NCI-H774 (cell line): Measurements from ENCODE around the gene FIGN.

Experiments used
- DNase-seq: peaks from one replicate; lab custom pipeline; 2025; lab: John Stamatoyannopoulos, UW

Gene FIGN

DNA sequence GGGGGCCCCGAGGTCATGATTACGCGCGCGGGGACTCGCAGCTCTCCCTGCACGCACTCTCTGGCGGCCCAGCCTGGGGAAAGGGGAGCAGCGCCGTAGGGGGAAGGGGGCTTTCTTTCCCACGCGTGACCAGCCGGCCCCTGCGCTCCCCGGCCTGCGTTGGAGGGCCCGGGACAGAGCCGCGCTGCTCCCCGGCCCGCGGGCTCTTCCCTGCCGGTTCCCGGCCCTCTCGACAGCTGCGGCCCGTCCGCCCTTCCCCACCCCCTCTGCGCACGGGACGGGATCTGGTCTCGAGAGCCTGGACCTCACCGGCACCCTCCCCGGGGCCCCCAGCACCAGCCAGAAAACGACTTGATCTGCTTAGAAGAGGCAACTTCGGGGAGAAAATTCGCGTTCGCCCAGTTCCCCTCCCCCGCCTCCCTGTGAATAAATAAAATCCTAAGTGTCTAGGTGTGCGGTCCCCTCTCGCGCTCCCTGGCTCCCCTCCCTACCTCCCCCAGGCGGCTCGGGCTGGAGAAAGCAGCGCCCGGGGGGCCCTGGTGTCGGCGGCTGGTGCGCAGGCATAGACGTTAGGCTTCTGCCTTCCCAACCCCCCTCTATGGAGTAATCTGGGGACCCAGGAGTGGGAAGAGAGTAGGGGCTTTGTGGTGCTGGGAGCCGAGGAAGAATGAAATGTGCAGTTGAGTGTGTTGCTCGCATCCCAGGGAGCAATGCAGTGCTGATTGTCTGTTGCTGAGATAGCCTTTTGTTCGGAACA is 803 bp upstream of the FIGN start:
- DNase-seq: peak; percentile 27

DNA sequence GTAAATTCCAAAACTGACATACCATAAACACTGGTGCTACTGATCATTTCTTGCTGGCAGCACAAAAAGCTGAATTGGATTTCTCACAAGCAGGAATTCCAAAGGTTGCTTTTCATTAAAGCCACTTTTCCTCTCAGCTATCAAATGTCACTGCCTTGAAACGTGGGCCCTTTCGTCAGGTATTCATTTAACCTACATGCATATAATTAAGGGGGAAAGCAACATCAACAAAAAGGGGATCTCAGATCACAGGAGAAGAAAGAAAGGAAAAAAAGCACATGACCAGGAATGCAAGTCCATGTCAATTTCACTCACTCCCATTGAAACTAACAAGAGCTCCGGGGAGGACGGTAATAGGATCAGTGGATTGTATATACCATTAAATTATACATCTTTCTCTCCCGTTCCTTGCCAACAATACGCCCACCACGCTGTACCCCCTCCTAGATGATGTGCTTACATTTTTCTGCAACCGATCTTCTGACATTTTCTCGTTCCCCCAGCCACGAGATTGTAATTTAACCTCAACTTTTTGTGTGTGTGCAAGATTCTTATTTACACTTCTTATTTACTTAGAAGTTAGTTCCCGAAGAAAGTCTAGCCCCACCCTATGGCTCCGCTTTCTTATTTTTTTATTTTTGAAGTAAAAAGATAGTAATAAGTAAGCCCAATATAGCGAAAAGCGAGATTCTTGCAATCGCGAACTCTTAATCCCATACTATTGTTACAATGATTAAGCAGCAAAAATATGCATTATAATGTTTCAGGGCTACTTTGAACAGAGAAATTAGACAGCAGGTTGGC is 725 bp downstream of the FIGN start:
- DNase-seq: no peak

DNA sequence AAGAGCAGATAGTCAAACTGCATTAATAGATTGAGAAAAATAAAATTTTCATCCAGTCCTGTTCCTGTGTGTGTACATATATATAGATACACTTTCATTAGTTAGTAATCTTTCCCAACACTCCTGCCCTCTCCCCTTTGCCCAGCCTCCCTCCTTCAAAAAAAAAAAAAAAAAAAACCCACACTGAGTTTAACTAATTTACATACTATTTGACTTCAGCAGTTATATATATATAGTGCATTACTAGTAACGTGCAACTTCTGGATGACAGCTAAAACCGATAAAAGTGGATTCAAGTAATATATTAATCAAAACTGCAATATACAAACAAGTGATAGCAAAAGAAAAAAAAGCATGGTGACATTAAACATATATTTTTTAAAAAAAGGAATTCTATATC is 1.4 kb downstream of the FIGN start:
- no peak for DNase-seq

DNA sequence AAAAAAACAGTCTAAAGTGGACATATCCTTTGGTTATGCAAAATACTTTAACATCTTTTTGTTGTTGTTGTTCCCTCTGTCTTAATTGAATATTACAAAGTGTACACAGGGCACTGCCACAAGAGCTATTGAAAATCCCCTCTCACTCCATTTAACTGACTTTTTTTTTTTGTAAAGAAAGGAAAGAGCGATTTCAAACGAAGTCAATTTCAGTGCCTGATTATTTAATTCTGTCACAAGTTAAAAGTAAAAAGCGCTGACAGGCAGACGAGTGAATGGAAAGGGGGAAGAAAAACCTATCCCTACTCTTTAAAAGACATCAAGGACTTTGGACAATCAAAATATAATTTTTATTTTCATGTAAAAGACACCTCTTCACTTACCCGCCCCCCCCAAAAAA is 1.9 kb downstream of the FIGN start:
- DNase-seq: no peak

DNA sequence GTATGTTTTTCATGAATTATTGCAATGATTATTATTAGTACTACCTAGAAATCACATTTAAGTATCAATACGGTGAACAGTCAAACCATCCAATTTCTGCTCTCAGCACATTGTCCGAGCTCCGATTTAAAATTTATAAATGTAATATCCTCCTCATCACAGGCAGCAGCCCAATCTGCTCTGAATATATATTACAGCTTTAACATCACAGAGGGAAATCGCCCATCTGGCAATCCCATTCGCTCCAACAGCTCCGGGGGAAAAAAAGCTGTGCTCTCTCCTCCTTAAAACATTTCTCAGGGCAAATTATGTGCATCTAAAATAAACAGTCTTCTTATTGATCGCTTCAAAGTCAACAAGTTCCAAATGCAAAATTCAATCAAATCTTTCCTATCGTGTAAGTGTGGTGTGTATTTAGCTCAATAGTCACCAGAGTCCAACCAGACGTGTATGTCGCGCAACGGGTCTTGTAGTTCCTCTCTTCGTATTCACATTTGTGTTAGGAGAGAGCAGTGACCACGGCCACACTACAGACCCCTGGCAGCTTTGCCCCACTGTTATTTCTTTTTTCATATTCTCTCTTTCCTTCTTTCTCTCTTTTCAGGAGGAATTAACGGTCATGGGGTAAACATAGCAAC is 2.4 kb downstream of the FIGN start:
- peak; percentile 33 for DNase-seq

DNA sequence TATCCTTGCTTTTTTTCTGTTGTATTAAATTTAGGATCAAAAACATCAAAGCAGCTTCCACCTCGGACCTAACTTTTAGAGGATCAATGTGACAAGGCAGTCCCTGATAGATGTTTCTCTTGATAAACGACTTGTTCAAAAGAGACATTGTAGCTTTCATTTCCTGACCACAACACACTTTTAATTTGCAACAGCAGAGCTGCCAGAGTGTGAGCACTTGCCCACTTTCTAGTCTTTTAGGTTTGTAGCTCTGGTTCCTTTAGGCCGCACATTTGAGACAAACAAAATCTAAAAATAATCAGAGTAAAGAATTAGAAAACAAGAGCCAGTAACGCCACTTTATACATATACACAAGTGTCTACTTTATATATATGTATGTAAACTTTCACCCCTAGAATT is 3.1 kb downstream of the FIGN start:
- no peak for DNase-seq

DNA sequence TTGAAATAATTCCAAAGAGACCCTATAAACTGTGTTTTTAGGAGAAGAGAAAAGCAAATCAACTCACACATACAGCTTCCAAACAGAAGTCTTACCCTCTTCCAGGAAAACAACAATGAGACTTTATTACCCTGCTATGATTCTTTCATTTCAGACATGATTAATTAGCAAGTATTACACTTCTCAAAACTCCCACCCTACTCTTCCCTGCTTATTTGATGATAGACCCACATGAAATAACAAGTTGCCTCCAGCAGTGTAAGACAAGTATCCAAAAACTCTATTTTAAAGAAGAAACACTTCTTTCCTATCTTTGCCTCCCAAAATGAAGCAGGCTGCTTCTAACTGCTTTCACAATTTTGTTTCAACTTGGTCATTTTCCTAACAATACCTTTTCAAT is 4.1 kb downstream of the FIGN start:
- no peak for DNase-seq

DNA sequence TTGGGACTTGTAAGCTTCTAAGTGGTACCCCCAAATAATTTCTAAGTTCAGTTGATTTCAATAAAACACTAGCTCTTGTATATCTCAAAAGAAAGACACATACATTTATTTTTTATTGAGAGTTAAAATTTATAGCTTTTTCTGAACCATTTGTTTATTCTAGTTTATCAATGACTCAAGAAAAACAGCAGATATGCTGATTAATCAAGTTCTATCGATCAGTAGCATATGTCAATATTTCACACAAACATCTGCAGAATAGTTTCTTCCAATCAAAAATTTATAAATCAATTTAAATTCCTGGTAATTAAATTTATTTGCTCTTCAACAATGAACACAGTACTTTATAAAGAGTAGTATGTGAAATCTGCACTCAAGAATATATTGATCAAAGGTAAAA is 5.3 kb downstream of the FIGN start:
- no peak for DNase-seq

DNA sequence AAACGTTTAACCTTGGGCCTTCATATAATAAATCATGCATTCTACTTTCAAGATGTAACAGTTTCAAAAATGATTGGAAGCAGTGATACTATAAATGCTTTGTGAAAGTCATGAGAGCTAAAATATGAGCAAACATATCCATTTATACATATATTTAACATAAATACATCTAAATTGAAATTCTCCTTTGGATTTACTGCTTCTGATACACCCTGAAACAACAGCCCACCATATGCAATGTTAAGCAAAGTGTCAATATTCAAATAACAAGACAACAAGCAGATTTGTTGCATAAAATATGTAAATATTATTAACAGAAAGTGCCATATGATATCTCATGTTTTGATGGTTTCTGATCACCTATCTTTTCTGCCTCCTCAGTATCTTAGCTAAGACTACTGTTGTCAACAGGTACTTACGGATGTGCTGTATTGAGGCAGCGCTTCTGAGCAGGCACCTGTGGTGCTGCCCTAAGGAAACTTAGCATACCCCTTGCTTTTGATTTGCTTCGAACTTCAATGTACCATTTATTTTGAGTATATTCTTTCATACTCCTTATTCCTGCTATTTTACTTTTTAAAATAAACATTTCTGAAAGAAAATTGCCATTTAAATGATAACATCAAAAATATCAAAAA is 6.1 kb downstream of the FIGN start:
- no peak for DNase-seq

DNA sequence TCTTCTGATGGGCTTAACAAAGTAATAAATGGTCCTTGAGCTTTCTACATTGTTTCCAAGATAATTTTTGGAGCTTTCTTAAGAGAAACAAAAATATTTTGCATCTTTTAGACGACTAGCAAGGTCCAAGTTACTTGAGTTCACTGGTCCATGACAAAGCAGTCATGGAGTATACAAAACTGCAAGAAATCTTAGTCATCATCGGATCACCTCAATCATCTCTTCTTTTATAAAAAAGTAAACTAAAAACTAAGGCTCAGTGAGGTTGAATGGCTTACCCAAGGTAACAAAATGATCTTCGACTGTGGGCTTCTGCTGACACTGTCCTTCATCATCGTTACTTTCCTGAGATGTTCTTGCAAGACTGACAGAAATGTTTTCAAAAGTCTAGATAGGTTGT is 11.9 kb downstream of the FIGN start:
- DNase-seq: no peak

DNA sequence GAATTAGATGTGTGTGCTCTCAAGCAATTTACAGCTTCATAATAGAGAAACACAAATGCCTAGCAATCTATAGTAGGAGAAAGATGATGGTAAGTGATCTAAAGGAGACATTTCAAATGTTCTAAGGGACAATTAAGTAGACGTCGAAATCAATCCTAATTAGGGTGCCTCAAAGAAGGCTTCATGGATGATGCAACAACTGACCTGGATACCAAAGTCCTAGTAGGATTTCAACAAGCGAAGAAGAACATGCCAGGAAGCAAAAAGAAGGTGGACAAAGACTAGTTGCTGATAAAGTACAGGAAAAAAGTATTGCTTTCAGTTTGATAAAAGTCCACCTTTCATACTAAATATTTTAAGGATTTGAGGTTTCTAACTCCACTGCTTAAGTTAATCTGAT is 12.5 kb downstream of the FIGN start:
- no peak for DNase-seq

DNA sequence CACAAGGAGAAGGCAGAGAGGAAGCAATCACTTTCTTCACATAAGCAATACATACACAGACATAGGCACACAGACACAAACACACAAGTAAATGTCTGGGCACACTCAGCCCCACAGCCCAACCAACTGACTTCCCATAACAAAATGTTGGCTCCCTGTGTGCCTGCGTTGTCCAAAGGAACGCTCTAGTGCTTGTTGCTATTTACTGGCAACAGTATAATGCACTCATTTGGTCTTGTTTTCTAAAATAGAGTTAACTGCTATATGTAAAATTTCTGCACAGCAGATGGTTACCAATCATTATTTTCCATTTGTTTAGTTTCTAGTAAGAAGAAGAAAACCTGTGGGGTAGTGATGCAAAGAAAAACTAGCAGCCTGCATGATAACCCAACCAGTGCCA is 16.5 kb downstream of the FIGN start:
- DNase-seq: no peak

DNA sequence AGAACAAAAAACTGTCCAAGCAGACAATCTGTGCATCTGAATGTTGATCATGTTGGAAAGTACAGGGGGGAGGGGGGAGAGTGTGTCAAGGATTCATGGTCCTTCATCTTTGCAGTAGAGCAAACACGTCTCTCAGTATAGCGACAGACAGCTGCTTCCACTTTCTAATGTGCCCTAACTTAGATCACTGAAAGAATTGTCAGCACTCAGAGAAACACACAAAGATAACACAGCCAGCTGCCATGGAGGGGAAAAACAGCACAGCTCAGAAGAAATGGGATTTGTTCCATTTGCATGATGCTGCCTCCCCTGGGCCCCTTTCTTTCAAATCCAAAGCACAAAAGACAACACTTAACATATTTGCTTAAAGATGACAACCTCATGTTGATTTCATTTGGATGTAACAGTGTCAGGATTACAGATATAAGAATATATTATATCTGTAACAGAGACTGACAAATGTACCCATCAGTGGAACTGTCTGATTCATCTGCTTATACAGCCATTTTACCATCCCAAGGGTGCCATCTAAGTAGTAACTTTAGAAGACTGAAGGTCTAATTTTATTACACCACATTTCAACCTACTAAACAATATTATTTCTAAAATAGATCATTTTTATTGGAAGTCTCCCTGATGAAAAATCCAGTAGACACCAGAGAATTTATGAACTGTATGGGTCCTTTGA is 17.7 kb downstream of the FIGN start:
- peak; percentile 43 for DNase-seq

DNA sequence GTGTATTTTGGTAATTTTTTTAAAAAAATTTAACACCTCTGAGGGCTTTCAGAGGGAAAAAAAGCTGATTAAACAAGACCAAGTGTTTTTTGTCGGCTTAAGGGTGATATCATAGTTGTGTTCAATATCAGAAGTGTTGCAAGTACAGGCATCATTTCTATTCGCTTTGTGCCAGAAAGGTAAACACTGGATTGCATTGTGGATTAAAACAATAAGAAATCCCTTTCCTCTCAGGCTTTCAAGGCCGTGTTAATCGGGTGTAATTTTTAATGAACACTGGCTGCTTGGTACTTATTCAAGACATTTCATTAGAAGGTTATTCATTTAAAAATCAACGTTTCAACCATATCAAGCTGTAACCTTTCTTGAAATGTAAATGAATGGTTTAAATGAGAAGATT is 18.3 kb downstream of the FIGN start:
- DNase-seq: peak; percentile 34

DNA sequence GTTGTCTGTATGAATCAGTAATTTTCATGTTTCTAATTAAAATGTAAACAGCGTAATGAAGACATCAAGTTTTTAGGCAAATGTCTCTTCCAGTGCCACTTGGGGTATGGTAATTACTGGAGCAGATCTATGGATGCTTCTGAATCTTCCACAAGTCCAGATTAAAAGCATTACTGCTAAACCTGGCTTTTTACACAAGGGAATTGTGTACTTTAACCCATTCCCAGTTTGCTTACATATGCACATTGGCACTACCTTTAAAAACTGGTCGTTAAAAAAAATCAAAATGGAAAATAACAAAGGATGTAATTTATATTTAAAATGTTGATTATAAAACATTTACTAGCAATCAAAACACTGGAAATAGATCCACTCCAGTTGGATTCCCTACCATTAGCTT is 19.7 kb downstream of the FIGN start:
- DNase-seq: no peak

DNA sequence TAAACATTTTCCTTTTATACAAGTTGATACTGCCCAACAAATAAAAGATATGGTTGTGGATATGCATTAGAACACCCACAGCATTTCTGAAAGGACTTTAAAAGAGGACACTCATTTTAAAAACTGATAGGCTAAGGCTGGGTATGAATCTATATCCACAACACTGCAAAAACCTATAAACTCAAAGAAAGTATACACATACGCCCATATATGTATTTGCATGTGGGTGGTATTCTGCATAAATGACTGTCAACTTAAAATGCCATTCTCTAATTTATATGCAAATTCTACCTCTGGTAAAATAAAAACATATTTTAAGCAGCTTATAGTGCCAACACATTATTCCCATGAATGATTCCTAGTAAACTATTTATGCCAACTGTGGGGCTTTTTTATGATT is 20.1 kb downstream of the FIGN start:
- no peak for DNase-seq

DNA sequence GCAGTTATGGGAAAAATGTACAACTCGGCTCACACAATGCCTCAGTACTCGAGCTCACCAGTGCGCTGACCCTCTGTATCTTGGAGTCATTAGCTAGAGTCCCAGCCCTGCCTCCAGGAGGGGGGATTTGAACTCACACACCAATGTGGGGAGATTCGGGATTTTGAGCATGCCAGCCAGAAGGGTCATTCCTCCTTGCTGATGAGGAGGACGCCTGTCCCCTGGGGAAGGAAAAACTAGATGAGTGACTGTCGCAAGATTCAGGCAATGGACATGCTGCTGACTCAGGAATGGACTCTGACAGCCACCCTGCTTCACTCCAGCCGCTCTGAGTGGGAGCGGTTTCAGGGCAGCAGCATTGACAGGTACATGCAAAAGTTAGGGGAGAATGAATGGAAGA is 20.6 kb downstream of the FIGN start:
- no peak for DNase-seq

DNA sequence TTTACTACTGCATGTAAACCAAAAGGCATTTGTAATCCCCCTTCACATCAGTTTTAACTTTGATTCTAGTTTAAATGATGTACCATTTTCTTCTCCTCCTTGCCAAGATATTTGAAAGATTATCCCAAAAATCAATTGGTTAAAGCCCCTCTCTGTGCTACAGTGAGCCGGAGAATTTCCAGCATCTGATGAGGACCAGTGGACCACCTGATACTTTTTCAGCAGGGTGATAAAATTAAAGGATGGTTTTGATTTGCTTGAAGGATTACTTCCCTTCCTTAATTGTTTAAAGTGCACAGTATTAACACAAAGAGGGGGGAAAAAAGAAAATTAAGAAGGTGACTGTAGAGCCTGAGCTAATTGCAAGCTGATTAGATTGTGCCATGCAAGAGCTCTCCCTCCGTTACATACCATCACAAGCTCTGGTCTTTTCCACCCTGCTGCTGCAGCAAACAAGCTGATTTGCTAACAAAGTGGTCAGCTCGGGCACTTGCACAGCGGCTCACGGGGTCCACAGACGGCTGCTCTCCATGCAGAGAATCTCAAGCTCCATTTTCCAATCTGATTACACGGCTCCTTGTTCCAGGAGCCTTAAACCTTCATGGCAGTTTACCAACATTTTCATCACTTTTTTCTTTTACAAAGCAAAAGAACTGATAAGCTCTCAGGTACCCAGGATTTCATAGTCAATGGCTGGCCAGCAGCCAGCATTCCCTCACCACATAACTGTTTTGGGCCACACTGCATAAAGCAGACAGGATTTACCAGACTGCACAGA is 22.1 kb downstream of the FIGN start:
- DNase-seq: no peak

DNA sequence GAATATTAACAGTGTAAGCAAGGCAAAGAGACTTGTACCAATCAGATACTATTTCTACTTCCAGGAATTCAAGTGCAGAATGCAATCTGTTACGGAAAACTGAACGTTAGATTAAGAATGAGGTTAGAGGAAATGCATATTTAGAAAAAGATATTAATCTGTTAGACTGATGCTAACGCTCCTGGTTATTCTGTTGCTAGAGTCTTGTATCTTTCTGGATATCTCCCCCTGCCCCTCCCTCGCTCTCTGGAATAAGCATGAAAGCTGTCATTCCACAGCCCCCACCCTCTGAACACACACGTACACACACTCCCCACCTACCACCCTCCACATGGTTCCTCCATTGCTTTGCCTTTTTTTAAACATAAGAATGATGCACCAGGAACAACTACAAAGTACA is 24.1 kb downstream of the FIGN start:
- DNase-seq: no peak

DNA sequence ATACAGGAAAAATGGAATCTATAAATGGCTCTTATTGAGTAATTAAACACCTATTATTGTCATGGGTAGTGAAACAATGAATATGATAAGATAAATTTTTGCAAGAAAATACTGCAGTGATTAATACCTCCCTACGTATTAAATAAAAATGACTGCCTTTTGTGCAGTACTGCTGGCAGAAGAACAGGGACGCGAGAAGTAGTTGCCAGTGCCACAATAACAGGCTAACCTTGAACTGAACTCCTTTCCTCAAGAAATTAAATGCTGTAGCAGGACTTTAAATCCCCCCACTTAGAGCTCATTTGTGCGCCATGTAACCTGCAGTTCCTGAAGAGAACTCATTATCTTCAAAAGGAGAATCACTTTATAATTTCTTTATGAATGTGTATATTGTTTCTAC is 24.6 kb downstream of the FIGN start:
- DNase-seq: no peak

DNA sequence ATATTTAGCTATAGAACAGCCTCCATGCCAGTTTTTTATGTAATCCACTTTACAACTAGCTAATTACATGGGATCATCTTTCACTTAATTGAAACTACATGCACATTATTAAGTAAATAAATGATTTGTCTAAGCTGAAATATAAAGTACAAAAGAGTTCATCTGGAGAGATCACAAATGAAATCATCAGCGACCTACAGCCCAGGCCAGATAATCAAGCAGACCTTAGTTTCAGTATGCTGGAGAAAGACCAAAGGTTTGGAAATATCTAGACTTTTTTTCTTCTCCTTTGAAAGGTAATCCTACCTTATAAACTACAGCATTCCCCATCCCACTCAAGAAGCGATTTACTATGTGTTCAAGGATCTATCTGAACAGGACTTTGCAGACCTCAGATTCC is 26.5 kb downstream of the FIGN start:
- DNase-seq: no peak
